Measurements from ENCODE around the gene PLA2G3. TPM values are rescaled to one million over a fixed set of nuclear protein-coding genes. Genes with fewer than 3 reads are reported as not detected.

The PLA2G3 gene
- total and polyA plus RNA-seq, 2 of the 8 experiments (the other 6 are each of a cell fraction or from before 2014, with no cell fraction given): 18.1 to 25.9 TPM

GRCh38 chr22:31092161-31092560, 48.1 kb downstream of the PLA2G3 start:
- Histone ChIP-seq H3K79me1 (ENCODE audit: low read depth, low read length) (no peaks in the 10 kb centered on the region), H3K27me3 (replicated peaks in 1 of 4; ENCODE audit: control insufficient read depth in 3 of 4, extremely low read depth in 1 of 4, insufficient read depth in 3 of 4, low read length in 3 of 4) (no peaks in the 10 kb centered on the region), H2BK20ac (ENCODE audit: low read length) (no peak overlapping the region), H4K91ac (replicated peaks; ENCODE audit: insufficient read length, low read length) (no peak overlapping the region), H2BK12ac (ENCODE audit: low read depth, low read length) (no peak overlapping the region), H3K4me1 (replicated peaks in 1 of 4; ENCODE audit: control insufficient read depth in 3 of 4, insufficient read depth in 4 of 4, low read length in 3 of 4) (peaks cover 0 to 14% (median 4%) of the 10 kb centered on the region in 4 experiments; a peak in 6 of 7 replicates), H2BK5ac (ENCODE audit: low read depth, low read length) (no peak overlapping the region), H3K18ac (ENCODE audit: extremely low read depth, low read length) (no peak overlapping the region), H2AFZ (ENCODE audit: low read length) (no peak overlapping the region), H3K56ac (replicated peaks; ENCODE audit: insufficient read length, low read depth, low read length) (no peak overlapping the region), H3K9ac (replicated peaks in 1 of 4; ENCODE audit: extremely low read depth in 1 of 4, low read depth in 3 of 4, low read length in 3 of 4) (no peak overlapping the region), H4K20me1 (replicated peaks in 1 of 2; ENCODE audit: control insufficient read depth in 1 of 2, insufficient read depth in 2 of 2, low read length in 2 of 2) (no peaks in the 10 kb centered on the region), H2BK120ac (replicated peaks; ENCODE audit: low read depth, low read length) (no peak overlapping the region), H3K4me3 (ENCODE audit: extremely low read depth in 1 of 4, insufficient read depth in 2 of 4, low read depth in 3 of 4, low read length in 4 of 4) (no peak overlapping the region), H2AK5ac (ENCODE audit: low read depth, low read length) (no peak overlapping the region), H3K23ac (ENCODE audit: insufficient read length) (no peak overlapping the region), H3K23me2 (ENCODE audit: low read depth, low read length) (no peaks in the 10 kb centered on the region), H3K27ac (ENCODE audit: low read depth, low read length) (no peak overlapping the region), H2BK15ac (ENCODE audit: low read length) (no peak overlapping the region), H3K4ac (replicated peaks; ENCODE audit: insufficient read length, low read depth, low read length) (no peak overlapping the region), H3K4me2 (ENCODE audit: insufficient read depth in 1 of 2, low read depth in 2 of 2, low read length in 2 of 2) (no peak overlapping the region), H3K79me2 (ENCODE audit: control insufficient read depth in 1 of 2, insufficient read depth in 2 of 2, low read length in 2 of 2) (no peaks in the 10 kb centered on the region), H3K14ac (ENCODE audit: insufficient read length) (no peak overlapping the region), H3K9me3 (ENCODE audit: insufficient read depth in 2 of 2, low read depth in 1 of 2, low read length in 1 of 2) (no peaks in the 10 kb centered on the region), H4K8ac (ENCODE audit: extremely low read depth, insufficient read depth, low read length) (no peak overlapping the region), H3K36me3 (ENCODE audit: control insufficient read depth in 2 of 4, insufficient read depth in 4 of 4, low read length in 3 of 4) (no peaks in the 10 kb centered on the region), H4K5ac (ENCODE audit: insufficient read length, low read depth, low read length) (no peak overlapping the region)
- no peak for TF ChIP-seq TBP (IDR thresholded peaks at IDR 0.05; ENCODE audit: low read depth, low read length)
- TF ChIP-seq, protein P1, sequence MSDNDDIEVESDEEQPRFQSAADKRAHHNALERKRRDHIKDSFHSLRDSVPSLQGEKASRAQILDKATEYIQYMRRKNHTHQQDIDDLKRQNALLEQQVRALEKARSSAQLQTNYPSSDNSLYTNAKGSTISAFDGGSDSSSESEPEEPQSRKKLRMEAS (IDR thresholded peaks at IDR 0.05): no peak
- no peak for TF ChIP-seq SP1 (IDR thresholded peaks at IDR 0.05; ENCODE audit: low read depth, low read length)
- TF ChIP-seq BRCA1 (IDR thresholded peaks at IDR 0.05; ENCODE audit: low read depth, low read length): no peak
- no peak for TF ChIP-seq PHF8 (conservative IDR thresholded peaks at IDR 0.05; ENCODE audit: low read depth, low read length)
- TF ChIP-seq CHD1 (IDR thresholded peaks at IDR 0.05; ENCODE audit: low read depth, low read length): no peak
- TF ChIP-seq JUND (IDR thresholded peaks at IDR 0.05; ENCODE audit: low read length): no peak
- FAIRE-seq (no peak), DNase-seq (ENCODE audit: low read depth in 1 of 2, low spot score in 2 of 2) (no peak)
- POLR2A ChIA-PET (ENCODE audit: partially characterized antibody): interaction anchor here (0.8 to 3.1 kb wide), 5 partner anchors 8 to 124 kb away, joined by 3 to 18 read pairs (median 5); partner anchors contain the start of genes MORC2, SMTN and TUG1
- CTCF ChIA-PET (ENCODE audit: partially characterized antibody): interaction anchor here (1.0 to 16.8 kb wide), 5 partner anchors 8 to 124 kb away, joined by 3 to 207 read pairs (median 3); partner anchors contain the start of genes MORC2, SELENOM and SMTN
- WGBS, 2 experiments (ENCODE audit: extremely low coverage in 1 of 2, insufficient coverage in 1 of 2, insufficient read length in 1 of 2, insufficient replicate concordance in 2 of 2, low coverage in 1 of 2, low lambda C conversion rate in 2 of 2, missing lambda C conversion rate in 1 of 2): 91% methylated on average over 9 of the region's 9 CpGs; no CpG with 5 or more reads in 1 of the 2 experiments

Measured in H1 (cell line).